H9 (cell line): ENCODE data around the gene GPR50. TPM values are rescaled to one million over a fixed set of nuclear protein-coding genes. Genes with fewer than 3 reads are reported as not detected.

Source experiments
- DNase-seq: peaks from one replicate; pipeline ENCODE4 v3.0.0-alpha.2; 2017
- H2AFZ ChIP-seq: one replicate; pipeline ENCODE4 v1.6.1; 2013; ENCODE audit warnings: mild to moderate bottlenecking, low read length, control low read depth, moderate library complexity
- H2AK5ac ChIP-seq: 2 replicates; pipeline ENCODE4 v1.6.1; 2013; ENCODE audit warnings: low read length, control low read depth, mixed read lengths; ENCODE audit not compliant: insufficient read length
- H2BK120ac ChIP-seq: one replicate; pipeline ENCODE4 v1.6.1; 2013; ENCODE audit warnings: low read depth, mild to moderate bottlenecking, low read length, control low read depth, inconsistent platforms; ENCODE audit not compliant: poor library complexity, severe bottlenecking
- H2BK12ac ChIP-seq: 2 replicates; pipeline ENCODE4 v1.6.1; 2013; ENCODE audit warnings: low read length, control low read depth, mixed read lengths, low read depth; ENCODE audit not compliant: insufficient read length
- H2BK15ac ChIP-seq: 2 replicates; pipeline ENCODE4 v1.6.1; 2013; ENCODE audit warnings: low read depth, low read length, control low read depth
- H2BK20ac ChIP-seq: one replicate; pipeline ENCODE4 v1.6.1; 2013; ENCODE audit warnings: low read depth, mild to moderate bottlenecking, low read length, control low read depth, inconsistent platforms; ENCODE audit not compliant: poor library complexity, severe bottlenecking
- H2BK5ac ChIP-seq: 2 replicates; pipeline ENCODE4 v1.6.1; 2013; ENCODE audit warnings: low read length, control low read depth, mixed read lengths; ENCODE audit not compliant: insufficient read length
- H3K14ac ChIP-seq: 2 replicates; pipeline ENCODE4 v1.6.1; 2013; ENCODE audit warnings: low read length, control low read depth; ENCODE audit not compliant: insufficient read depth
- H3K18ac ChIP-seq: 2 replicates; pipeline ENCODE4 v1.6.1; 2013; ENCODE audit warnings: low read depth, mild to moderate bottlenecking, mixed read lengths, low read length, control low read depth; ENCODE audit not compliant: insufficient read length
- H3K23ac ChIP-seq: 2 replicates; pipeline ENCODE4 v1.6.1; 2013; ENCODE audit warnings: low read length, control low read depth, mixed read lengths, low read depth; ENCODE audit not compliant: insufficient read length
- H3K23me2 ChIP-seq: 2 replicates; pipeline ENCODE4 v1.6.1; 2013; ENCODE audit warnings: low read depth, mild to moderate bottlenecking, mixed read lengths, low read length, control low read depth; ENCODE audit not compliant: insufficient read length, poor library complexity, severe bottlenecking
- H3K27ac ChIP-seq: 2 replicates; pipeline ENCODE4 v1.5.1; 2013; ENCODE audit warnings: low read length, control low read depth, mixed read lengths, low read depth; ENCODE audit not compliant: insufficient read length
- H3K27me3 ChIP-seq: 2 replicates; pipeline ENCODE4 v1.6.1; 2013; ENCODE audit warnings: low read length, control low read depth, inconsistent platforms; ENCODE audit not compliant: insufficient read depth
- H3K4ac ChIP-seq: 2 replicates; pipeline ENCODE4 v1.6.1; 2013; ENCODE audit warnings: low read depth, mild to moderate bottlenecking, control low read depth, inconsistent platforms, low read length, moderate library complexity
- H3K4me1 ChIP-seq: 2 replicates; pipeline ENCODE4 v1.6.1; 2013; ENCODE audit warnings: low read length, control low read depth, inconsistent platforms; ENCODE audit not compliant: insufficient read depth
- H3K4me2 ChIP-seq: 2 replicates; pipeline ENCODE4 v1.6.1; 2013; ENCODE audit warnings: low read length, control low read depth, mixed read lengths; ENCODE audit not compliant: insufficient read length, insufficient read depth
- H3K56ac ChIP-seq: 2 replicates; pipeline ENCODE4 v1.6.1; 2013; ENCODE audit warnings: low read depth, mild to moderate bottlenecking, mixed read lengths, low read length, control low read depth; ENCODE audit not compliant: insufficient read length
- H3K79me1 ChIP-seq: 2 replicates; pipeline ENCODE4 v1.6.1; 2013; ENCODE audit warnings: low read depth, mild to moderate bottlenecking, moderate library complexity, low read length, control low read depth, inconsistent platforms; ENCODE audit not compliant: insufficient read depth, poor library complexity, severe bottlenecking
- H3K79me2 ChIP-seq: 2 replicates; pipeline ENCODE4 v1.6.1; 2013; ENCODE audit warnings: low read length, control low read depth, inconsistent platforms; ENCODE audit not compliant: insufficient read depth
- H3K9ac ChIP-seq: 2 replicates; pipeline ENCODE4 v1.6.1; 2013; ENCODE audit warnings: low read length, control low read depth, mixed read lengths; ENCODE audit not compliant: insufficient read length; ENCODE audit errors: extremely low read depth
- H3K9me3 ChIP-seq: one replicate; pipeline ENCODE4 v1.6.1; 2013; ENCODE audit warnings: low read depth, low read length, inconsistent platforms; ENCODE audit not compliant: control insufficient read depth
- H3T11ph ChIP-seq: one replicate; pipeline ENCODE4 v1.6.1; 2013; ENCODE audit warnings: mild to moderate bottlenecking, low read length, control low read depth, inconsistent platforms
- H4K20me1 ChIP-seq: one replicate; pipeline ENCODE4 v1.6.1; 2013; ENCODE audit not compliant: control insufficient read depth, insufficient read length, insufficient read depth
- H4K5ac ChIP-seq: 2 replicates; pipeline ENCODE4 v1.6.1; 2013; ENCODE audit warnings: low read depth, mild to moderate bottlenecking, mixed read lengths, low read length, control low read depth; ENCODE audit not compliant: insufficient read length
- H4K8ac ChIP-seq: replicated peaks from 2 replicates; pipeline ENCODE4 v1.6.1; 2013; ENCODE audit warnings: low read length, control low read depth, mixed read lengths, low read depth; ENCODE audit not compliant: insufficient read length
- H4K91ac ChIP-seq: 2 replicates; pipeline ENCODE4 v1.6.1; 2013; ENCODE audit warnings: low read depth, mild to moderate bottlenecking, moderate library complexity, mixed read lengths, low read length, control low read depth; ENCODE audit not compliant: insufficient read length
- H3K27ac Mint-ChIP-seq, 3 experiments: 2 replicates in 2 of 3; 3 replicates in 1 of 3; pipeline ENCODE4 v1.8.0; 2020 to 2021; ENCODE audit warnings: mixed read lengths in 3 of 3, mild to moderate bottlenecking in 1 of 3, moderate library complexity in 1 of 3
- H3K27me3 Mint-ChIP-seq: 2 replicates; pipeline ENCODE4 v1.8.0; 2021; ENCODE audit warnings: low read depth, mild to moderate bottlenecking, moderate library complexity, mixed read lengths
- H3K36me3 Mint-ChIP-seq, 3 experiments: 2 replicates in 2 of 3; 3 replicates in 1 of 3; pipeline ENCODE4 v1.8.0; 2020 to 2021; ENCODE audit warnings: low read depth in 3 of 3, mixed read lengths in 3 of 3; ENCODE audit not compliant: insufficient read depth in 1 of 3
- H3K4me1 Mint-ChIP-seq, 2 experiments: 2 replicates each; pipeline ENCODE4 v1.8.0; 2020; ENCODE audit warnings: mixed read lengths in 2 of 2
- H3K4me3 Mint-ChIP-seq, 2 experiments: 2 replicates in 1 of 2; 3 replicates in 1 of 2; pipeline ENCODE4 v1.8.0; 2020 to 2021; ENCODE audit warnings: mild to moderate bottlenecking in 2 of 2, mixed read lengths in 2 of 2, moderate library complexity in 1 of 2
- H3K9me3 Mint-ChIP-seq, 2 experiments: 2 replicates in 1 of 2; 3 replicates in 1 of 2; pipeline ENCODE4 v1.8.0; 2020; ENCODE audit warnings: mild to moderate bottlenecking in 2 of 2, mixed read lengths in 2 of 2, moderate library complexity in 1 of 2
- WGBS: extraction: QIAGEN DNeasy Blood & Tissue Kit; methylation state at CpG from one replicate; pipeline ENCODE4 v1.1.7; 2013; ENCODE audit warnings: missing lambda C conversion rate, low lambda C conversion rate, mixed read lengths; ENCODE audit not compliant: insufficient read length; ENCODE audit errors: extremely low coverage; 5-methylcytosine and 5-hydroxymethylcytosine counted together
- total RNA-seq: library from RNA; stranded (reverse); gene quantifications from 2 replicates; pipeline ENCODE4 v1.2.1, GENCODE V29; 2021
- TF ChIP-seq, protein P1 (sequence below): fragments of 200-600 bp; sonication (generic); conservative IDR thresholded peaks from 3 replicates; pipeline ENCODE4 v1.8.0; 2021; ENCODE audit warnings: antibody characterized with exemption, mild to moderate bottlenecking

GPR50 gene
- total RNA-seq, 1 experiment from 2014 or later, result 12.2 TPM

DNA sequence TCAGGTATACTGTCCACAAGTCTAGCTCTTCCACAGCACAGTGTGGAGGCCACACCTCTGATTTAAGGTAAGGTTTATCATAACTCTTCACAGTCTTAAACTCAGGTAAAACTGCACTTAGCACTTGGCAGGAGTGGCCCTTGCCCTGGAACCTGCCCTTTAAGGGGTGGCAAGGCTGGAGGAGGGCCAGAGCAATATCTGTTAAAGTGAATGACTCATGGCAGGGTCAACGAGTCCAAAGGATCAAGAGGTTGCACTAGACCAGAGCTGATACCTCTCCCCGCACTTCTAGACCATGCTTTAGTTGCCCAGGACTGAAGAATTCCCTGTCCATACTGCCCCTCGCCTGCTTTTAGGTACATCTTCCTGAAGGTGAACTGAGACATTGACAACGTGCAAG, 14.7 kb upstream of the GPR50 start:
- Histone ChIP-seq H3K23me2 (no peaks in the 10 kb centered on the region), H3K4ac (no peak overlapping the region), H4K5ac (no peak overlapping the region), H2BK120ac (no peak overlapping the region), H2BK20ac (no peak overlapping the region), H3K4me2 (no peak overlapping the region), H3K18ac (no peak overlapping the region), H3K9me3 (peaks cover 35% of the 10 kb centered on the region), H3K79me2 (no peaks in the 10 kb centered on the region), H3K79me1 (no peaks in the 10 kb centered on the region), H3T11ph (no peak overlapping the region), H3K4me1 (no peaks in the 10 kb centered on the region), H2BK12ac (no peak overlapping the region), H4K8ac (no peak overlapping the region), H2BK15ac (no peak overlapping the region), H3K27me3 (no peaks in the 10 kb centered on the region), H3K56ac (no peak overlapping the region), H4K20me1 (no peaks in the 10 kb centered on the region), H3K9ac (no peak overlapping the region), H3K23ac (no peak overlapping the region), H2AK5ac (no peak overlapping the region), H2BK5ac (no peak overlapping the region), H3K27ac (no peak overlapping the region), H2AFZ (no peak overlapping the region), H4K91ac (no peak overlapping the region), H3K14ac (no peak overlapping the region)
- WGBS, result no CpG with 5 or more reads among the region's 4 CpGs
- Mint-ChIP-seq H3K9me3 (peaks cover 67 to 68% of the 10 kb centered on the region in 2 experiments), H3K36me3 (no peaks in the 10 kb centered on the region; a peak in 3 of 7 replicates), H3K4me3 (no peak overlapping the region), H3K27me3 (peaks cover 61% of the 10 kb centered on the region), H3K27ac (no peak overlapping the region), H3K4me1 (no peaks in the 10 kb centered on the region)
- TF ChIP-seq, protein P1, sequence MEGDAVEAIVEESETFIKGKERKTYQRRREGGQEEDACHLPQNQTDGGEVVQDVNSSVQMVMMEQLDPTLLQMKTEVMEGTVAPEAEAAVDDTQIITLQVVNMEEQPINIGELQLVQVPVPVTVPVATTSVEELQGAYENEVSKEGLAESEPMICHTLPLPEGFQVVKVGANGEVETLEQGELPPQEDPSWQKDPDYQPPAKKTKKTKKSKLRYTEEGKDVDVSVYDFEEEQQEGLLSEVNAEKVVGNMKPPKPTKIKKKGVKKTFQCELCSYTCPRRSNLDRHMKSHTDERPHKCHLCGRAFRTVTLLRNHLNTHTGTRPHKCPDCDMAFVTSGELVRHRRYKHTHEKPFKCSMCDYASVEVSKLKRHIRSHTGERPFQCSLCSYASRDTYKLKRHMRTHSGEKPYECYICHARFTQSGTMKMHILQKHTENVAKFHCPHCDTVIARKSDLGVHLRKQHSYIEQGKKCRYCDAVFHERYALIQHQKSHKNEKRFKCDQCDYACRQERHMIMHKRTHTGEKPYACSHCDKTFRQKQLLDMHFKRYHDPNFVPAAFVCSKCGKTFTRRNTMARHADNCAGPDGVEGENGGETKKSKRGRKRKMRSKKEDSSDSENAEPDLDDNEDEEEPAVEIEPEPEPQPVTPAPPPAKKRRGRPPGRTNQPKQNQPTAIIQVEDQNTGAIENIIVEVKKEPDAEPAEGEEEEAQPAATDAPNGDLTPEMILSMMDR, result no peak
- no peak for DNase-seq
